NB4 (cell line): ENCODE results near the gene QDPR.
"Not testable (repeated sequence)": the region's sequence is repeated elsewhere in the genome, so short reads cannot be mapped to it uniquely, and the experiment has no call there.

Experiments used
- DNase-seq: peaks from one replicate; pipeline ENCODE4 v3.0.0; 2010; ENCODE audit warnings: low read depth
- H3K4me3 ChIP-seq: one replicate; pipeline ENCODE4 v1.5.1; 2011; ENCODE audit warnings: mild to moderate bottlenecking, low read depth, low read length, moderate library complexity
- CTCF ChIP-seq: IDR thresholded peaks from one replicate; pipeline ENCODE4 v1.5.1; 2012; ENCODE audit warnings: low read depth, low read length
- MAX ChIP-seq: IDR thresholded peaks from 2 replicates; pipeline ENCODE4 v1.6.1; 2011; ENCODE audit warnings: low read depth, low read length
- MYC ChIP-seq: IDR thresholded peaks from 2 replicates; pipeline ENCODE4 v1.6.1; 2011; ENCODE audit warnings: low read depth, low read length
- POLR2A ChIP-seq: IDR thresholded peaks from 2 replicates; pipeline ENCODE4 v1.6.1; 2011; ENCODE audit warnings: mild to moderate bottlenecking; ENCODE audit not compliant: insufficient read length; ENCODE audit errors: extremely low read depth

The QDPR gene

GRCh38 chr4:17546222-17546621 is 34.3 kb upstream of the QDPR start:
- TF ChIP-seq MYC: no peak
- TF ChIP-seq POLR2A: no peak
- no peak for TF ChIP-seq CTCF
- TF ChIP-seq MAX: no peak
- DNase-seq: no peak
- no peak overlapping the region for H3K4me3 ChIP-seq

GRCh38 chr4:17545374-17546140 is 33.7 kb upstream of the QDPR start:
- TF ChIP-seq MYC (no peak), CTCF (no peak), MAX (no peak), POLR2A (no peak)
- DNase-seq: no peak

GRCh38 chr4:17544831-17545234 is 32.9 kb upstream of the QDPR start:
- TF ChIP-seq POLR2A (no peak), CTCF (no peak), MYC (no peak), MAX (no peak)
- no peak for DNase-seq
- H3K4me3 ChIP-seq: no peak overlapping the region

More at GRCh38 chr4:17545374-17546140, 33.7 kb upstream of the QDPR start:
- no peak overlapping the region for H3K4me3 ChIP-seq

GRCh38 chr4:17544205-17544604 is 32.3 kb upstream of the QDPR start:
- DNase-seq: peak; percentile 19
- TF ChIP-seq MAX: no peak
- TF ChIP-seq CTCF: no peak
- no peak for TF ChIP-seq MYC
- TF ChIP-seq POLR2A: no peak
- no peak overlapping the region for H3K4me3 ChIP-seq

GRCh38 chr4:17537060-17537459 is 25.2 kb upstream of the QDPR start:
- not testable (repeated sequence) for H3K4me3 ChIP-seq, DNase-seq

GRCh38 chr4:17535906-17536305 is 24.0 kb upstream of the QDPR start:
- H3K4me3 ChIP-seq: no peak overlapping the region
- peak; percentile 28 for DNase-seq
- TF ChIP-seq CTCF (no peak), MYC (no peak), MAX (no peak), POLR2A (no peak)
